ENCODE measurements around the gene SERPINB2. TPM values are rescaled to one million over a fixed set of nuclear protein-coding genes. Genes with fewer than 3 reads are reported as not detected.
"Not testable (repeated sequence)": the region's sequence is repeated elsewhere in the genome, so short reads cannot be mapped to it uniquely, and the experiment has no call there.

The SERPINB2 gene
- total and polyA plus RNA-seq, 5 experiments from 2014 or later, result 0.09 to 1.9 (median 1.5) TPM; not detected in 2

DNA sequence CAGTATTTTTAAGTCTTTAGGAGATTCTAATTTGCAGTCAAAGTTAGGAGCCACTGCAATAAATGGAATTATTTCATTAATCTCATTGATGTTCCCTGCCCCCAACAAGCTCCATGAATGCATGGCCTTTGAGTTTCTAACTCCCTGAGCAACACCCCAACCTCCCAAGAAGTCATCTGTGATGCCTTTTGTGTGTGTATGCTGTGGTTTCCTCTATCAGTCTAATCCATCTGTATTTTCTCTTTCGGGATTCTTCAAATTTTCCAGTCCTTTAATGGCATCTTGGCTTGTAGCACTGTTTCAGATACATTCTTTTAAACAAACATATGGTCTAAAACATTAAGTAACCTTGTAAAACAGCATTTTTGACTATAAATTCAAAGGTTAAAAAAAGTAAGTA, 37.0 kb downstream of the SERPINB2 start:
- Mint-ChIP-seq H3K9me3 (no peaks in the 10 kb centered on the region), H3K36me3 (no peaks in the 10 kb centered on the region), H3K4me3 (no peak overlapping the region), H3K27ac (no peak overlapping the region), H3K4me1 (no peaks in the 10 kb centered on the region), H3K27me3 (peaks cover 15 to 54% (median 21%) of the 10 kb centered on the region in 5 donors)
- ATAC-seq, result no peak
- no peak for DNase-seq
- POLR2A ChIA-PET, result no interaction called here

DNA sequence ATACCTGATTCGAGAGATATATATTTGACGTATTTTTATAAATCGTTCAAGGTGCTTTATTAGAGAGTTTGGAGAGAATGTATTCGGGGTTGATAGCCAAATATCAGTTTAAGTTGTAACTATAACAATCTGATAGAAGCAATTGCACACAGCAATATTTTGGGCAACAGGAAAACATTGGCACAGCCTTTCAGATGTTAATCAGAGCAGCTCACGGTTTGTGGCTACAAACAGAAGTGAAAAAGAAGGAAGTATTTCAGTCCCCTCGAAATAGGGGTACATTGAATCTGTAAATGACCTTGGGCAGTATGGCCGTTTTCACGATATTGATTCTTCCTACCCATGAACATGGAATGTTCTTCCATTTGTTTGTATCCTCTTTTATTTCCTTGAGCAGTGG, 40.8 kb downstream of the SERPINB2 start:
- POLR2A ChIA-PET, result no interaction called here
- no peaks in the 10 kb centered on the region for H3K36me3 Mint-ChIP-seq
- H3K27me3 Mint-ChIP-seq, result peaks cover 8 to 48% (median 11%) of the 10 kb centered on the region in 5 donors
- ATAC-seq (no peak), DNase-seq (no peak)
- H3K9me3 Mint-ChIP-seq, result no peaks in the 10 kb centered on the region
- no peak overlapping the region for H3K4me3 Mint-ChIP-seq
- no peak overlapping the region for H3K27ac Mint-ChIP-seq
- no peaks in the 10 kb centered on the region for H3K4me1 Mint-ChIP-seq

DNA sequence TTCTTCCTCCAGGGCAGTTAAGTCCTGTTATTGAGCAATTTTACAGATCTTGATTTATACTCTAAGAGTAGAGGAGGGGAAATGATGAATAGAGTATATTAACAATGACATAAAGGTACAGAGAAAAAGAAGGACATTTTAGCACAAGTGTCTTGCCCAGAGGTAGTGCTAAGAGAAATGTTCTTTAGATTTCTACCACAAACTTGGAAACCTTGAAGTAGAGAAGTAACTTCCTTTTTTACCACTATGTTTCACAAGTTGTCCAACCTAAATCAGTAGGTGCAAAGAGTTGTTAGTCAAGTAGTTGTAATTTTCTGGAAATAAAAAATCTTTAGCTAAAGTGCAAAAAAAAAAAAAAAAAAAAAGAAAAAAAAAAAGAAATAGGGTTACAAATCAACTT, 41.9 kb downstream of the SERPINB2 start:
- H3K4me1 Mint-ChIP-seq, H3K9me3 Mint-ChIP-seq, H3K4me3 Mint-ChIP-seq, DNase-seq, H3K27ac Mint-ChIP-seq, POLR2A ChIA-PET, ATAC-seq, H3K36me3 Mint-ChIP-seq: not testable (repeated sequence)
- peaks cover 3 to 38% (median 6%) of the 10 kb centered on the region in 5 donors for H3K27me3 Mint-ChIP-seq

DNA sequence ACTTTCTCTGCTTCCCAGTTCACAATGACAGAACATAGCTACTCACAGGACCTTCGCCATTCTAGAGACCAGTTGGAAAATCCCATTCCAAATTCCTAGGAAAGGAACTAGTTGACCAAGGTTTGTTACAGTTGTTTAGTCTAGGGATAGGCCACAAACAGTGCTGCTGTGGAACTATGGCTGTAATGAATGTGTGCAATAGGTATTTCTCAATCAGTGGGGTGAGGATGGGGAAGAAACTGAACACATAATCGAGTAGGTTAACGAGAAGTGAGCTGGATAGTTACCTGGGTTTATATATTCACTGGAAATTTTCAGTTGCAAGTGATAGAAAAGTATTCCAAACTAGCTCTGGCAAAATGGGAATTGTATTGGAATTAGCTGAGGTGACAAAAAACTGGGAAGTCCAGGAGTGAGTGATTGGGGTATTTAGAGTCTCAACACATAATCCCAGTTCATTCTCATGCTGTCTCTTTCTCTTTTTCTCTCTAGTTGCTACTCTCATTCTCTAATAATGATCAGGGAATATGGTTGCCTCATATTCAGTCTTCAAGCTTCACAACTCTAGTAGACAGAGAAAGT, 43.4 kb downstream of the SERPINB2 start:
- Mint-ChIP-seq H3K36me3 (no peaks in the 10 kb centered on the region), H3K9me3 (no peaks in the 10 kb centered on the region), H3K27ac (no peak overlapping the region), H3K27me3 (peaks cover 0 to 27% (median 9%) of the 10 kb centered on the region in 5 donors), H3K4me1 (peaks cover 0 to under 1% (median 0%) of the 10 kb centered on the region in 4 donors), H3K4me3 (no peak overlapping the region)
- no peak for ATAC-seq
- DNase-seq, result no peak
- POLR2A ChIA-PET, result no interaction called here

DNA sequence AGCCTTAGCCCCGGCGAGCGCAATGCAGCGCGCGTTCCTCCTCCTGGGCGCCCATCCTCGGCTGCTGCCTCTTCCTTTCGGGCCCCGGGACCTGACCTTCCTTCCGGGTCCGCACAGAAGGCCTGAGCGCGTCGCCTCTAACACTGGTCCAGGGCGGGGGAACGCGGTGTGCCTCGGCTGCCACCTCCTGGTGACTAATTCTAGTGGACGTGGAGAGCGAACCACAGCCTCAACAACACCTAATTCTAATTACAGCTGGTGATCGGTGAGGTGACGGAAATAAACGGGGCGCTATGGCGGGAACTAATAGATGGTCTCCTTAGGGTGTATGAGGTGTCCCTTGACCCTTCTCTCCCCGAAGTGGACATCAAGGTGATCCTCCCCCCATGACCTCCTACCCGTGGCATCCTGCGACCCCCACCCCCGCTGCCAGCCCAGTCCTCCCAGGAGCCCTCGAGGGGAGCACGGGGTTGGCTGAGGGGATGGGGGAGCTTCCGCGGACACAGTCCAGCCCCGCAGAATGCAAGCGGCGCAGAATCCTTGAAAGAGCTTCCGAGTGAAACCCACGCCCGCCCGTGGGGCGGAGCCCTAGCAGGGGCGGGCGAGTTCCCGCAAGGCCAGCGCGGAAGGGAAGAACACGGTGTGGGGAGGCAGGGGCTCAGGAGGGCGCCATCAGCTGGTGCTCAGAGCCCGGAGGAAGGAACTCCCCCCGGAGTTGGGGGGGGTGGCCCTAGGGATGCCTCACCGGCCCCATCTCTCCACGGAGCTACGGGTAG, 48.8 kb downstream of the SERPINB2 start:
- peaks cover 2 to 8% (median 3%) of the 10 kb centered on the region in 4 donors for H3K4me1 Mint-ChIP-seq
- no peak overlapping the region for H3K27ac Mint-ChIP-seq
- H3K4me3 Mint-ChIP-seq, result peak overlapping the region in 8 of 10 donors; percentile 58 to 80 (median 70)
- DNase-seq, result peak in 9 of 10 donors; percentile 11 to 67 (median 18)
- H3K27me3 Mint-ChIP-seq, result peaks cover 3 to 16% (median 5%) of the 10 kb centered on the region in 5 donors
- peaks cover 0 to under 1% (median 0%) of the 10 kb centered on the region in 9 donors for H3K9me3 Mint-ChIP-seq
- POLR2A ChIA-PET, result no interaction called here
- ATAC-seq, result peak; percentile 74 to 89
- H3K36me3 Mint-ChIP-seq, result no peaks in the 10 kb centered on the region

DNA sequence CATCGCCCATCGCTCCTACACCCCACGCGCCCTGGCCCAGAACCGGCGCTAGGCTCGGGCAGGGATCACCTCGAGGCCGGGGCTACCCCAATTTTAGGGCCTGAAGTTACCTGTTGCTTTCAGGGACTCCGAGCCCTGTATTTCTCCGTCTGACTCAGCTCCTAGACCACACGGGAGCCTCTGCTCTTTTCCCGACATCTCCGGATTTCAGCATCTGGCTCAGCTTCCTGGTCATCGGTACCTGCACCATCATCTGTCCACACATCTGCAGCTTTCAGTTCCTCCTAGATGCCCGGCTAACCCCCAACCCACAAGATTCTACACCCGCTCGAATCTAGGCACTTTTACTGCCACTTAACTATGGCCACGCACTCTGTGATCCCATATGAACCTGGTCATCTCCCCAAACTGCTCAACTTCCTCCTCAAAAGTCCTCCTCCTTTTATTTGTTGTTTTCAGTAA, 49.5 kb downstream of the SERPINB2 start:
- H3K27me3 Mint-ChIP-seq, result peaks cover 5 to 16% (median 11%) of the 10 kb centered on the region in 5 donors
- H3K36me3 Mint-ChIP-seq, result no peaks in the 10 kb centered on the region
- peaks cover 2 to 8% (median 3%) of the 10 kb centered on the region in 4 donors for H3K4me1 Mint-ChIP-seq
- peak overlapping the region in 1 of 10 donors; percentile 66 for H3K4me3 Mint-ChIP-seq
- H3K27ac Mint-ChIP-seq, result no peak overlapping the region
- DNase-seq, result no peak
- ATAC-seq, result no peak
- POLR2A ChIA-PET, result no interaction called here
- peaks cover 0 to 6% (median 0%) of the 10 kb centered on the region in 9 donors for H3K9me3 Mint-ChIP-seq

DNA sequence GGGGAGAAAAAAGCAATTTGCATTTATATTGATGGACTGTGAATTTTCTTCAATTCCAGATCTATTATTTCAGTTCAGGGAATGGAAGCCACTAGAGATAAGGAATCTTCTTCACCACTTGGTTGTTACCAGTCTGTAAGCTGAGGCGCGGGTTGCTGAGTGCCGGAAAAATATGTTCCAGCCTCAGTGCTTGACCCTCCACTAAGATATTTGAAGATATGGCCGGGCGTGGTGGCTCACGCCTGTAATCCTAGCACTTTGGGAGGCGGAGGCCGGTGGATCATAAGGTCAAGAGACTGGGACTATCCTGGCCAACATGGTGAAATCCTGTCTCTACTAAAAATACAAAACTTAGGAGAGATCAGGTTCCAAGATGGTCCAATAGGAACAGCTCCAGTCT, 52.5 kb downstream of the SERPINB2 start:
- no peak overlapping the region for H3K4me3 Mint-ChIP-seq
- H3K27ac Mint-ChIP-seq, result no peak overlapping the region
- no peak for ATAC-seq
- peaks cover 2 to 8% (median 3%) of the 10 kb centered on the region in 4 donors for H3K4me1 Mint-ChIP-seq
- no peak for DNase-seq
- H3K36me3 Mint-ChIP-seq, result no peaks in the 10 kb centered on the region
- POLR2A ChIA-PET, result no interaction called here
- peaks cover 0 to 10% (median 0%) of the 10 kb centered on the region in 9 donors for H3K9me3 Mint-ChIP-seq
- peaks cover 22 to 43% (median 37%) of the 10 kb centered on the region in 5 donors for H3K27me3 Mint-ChIP-seq

DNA sequence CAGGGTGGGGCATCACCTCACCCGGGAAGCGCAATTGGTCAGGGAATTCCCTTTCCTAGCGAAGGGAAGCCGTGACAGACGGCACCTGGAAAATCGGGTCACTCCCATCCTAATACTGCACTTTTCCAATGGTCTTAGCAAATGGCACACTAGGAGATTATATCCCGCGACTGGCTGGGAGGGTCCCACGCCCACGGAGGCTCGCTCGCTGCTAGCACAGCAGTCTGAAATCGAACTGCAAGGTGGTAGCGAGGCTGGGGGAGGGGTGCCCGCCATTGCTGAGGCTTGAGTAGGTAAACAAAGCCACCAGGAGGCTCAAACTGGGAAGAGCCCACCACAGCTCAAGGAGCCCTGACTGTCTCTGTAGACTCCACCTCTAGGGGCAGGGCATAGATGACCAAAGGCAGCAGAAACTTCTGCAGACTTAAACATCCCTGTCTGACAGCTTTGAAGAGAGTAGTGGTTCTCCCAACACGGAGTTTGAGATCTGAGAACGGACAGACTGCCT, 53.1 kb downstream of the SERPINB2 start:
- H3K27me3 Mint-ChIP-seq, result peaks cover 25 to 49% (median 41%) of the 10 kb centered on the region in 5 donors
- DNase-seq, POLR2A ChIA-PET, H3K9me3 Mint-ChIP-seq, H3K27ac Mint-ChIP-seq, ATAC-seq, H3K4me1 Mint-ChIP-seq, H3K4me3 Mint-ChIP-seq, H3K36me3 Mint-ChIP-seq: not testable (repeated sequence)

DNA sequence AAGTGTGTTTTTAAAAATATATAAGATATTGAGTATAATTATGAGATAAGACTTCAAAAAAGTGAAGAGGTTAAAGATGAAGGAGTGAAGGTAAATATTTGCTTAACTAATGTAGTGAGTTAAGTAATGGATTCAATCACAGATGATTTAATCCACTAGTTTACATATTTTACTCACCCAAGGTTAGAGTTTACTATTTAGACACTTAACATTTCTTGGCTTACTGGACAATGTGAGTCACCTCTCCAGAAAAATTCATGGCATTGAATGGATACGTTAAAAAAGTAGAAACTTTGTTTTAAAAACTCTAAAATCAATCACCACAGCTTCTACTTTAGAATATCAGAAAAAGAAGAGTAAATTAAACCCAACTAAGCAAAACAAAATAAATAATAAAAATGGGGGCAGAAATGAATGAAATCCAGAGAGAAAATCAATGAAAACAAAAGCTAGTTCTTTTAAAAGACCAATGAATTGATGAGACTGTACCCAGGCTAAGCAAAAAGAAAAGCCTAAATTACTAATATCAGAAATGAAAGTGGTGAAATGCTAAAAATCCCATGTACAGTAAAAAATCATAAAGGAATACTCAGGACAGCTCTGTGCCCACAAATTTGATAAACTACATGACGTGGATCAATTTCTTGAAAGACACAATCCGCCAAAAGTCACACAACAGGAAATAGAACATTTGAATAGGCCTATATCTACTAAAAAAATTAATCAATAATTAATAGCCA, 59.7 kb downstream of the SERPINB2 start:
- Mint-ChIP-seq H3K27me3 (peaks cover 38 to 66% (median 56%) of the 10 kb centered on the region in 5 donors), H3K9me3 (peaks cover 0 to 5% (median 0%) of the 10 kb centered on the region in 9 donors), H3K4me3 (no peak overlapping the region), H3K4me1 (peaks cover 0 to 12% (median 10%) of the 10 kb centered on the region in 4 donors), H3K36me3 (no peaks in the 10 kb centered on the region), H3K27ac (no peak overlapping the region)
- no peak for DNase-seq
- ATAC-seq, result no peak
- POLR2A ChIA-PET, result no interaction called here

DNA sequence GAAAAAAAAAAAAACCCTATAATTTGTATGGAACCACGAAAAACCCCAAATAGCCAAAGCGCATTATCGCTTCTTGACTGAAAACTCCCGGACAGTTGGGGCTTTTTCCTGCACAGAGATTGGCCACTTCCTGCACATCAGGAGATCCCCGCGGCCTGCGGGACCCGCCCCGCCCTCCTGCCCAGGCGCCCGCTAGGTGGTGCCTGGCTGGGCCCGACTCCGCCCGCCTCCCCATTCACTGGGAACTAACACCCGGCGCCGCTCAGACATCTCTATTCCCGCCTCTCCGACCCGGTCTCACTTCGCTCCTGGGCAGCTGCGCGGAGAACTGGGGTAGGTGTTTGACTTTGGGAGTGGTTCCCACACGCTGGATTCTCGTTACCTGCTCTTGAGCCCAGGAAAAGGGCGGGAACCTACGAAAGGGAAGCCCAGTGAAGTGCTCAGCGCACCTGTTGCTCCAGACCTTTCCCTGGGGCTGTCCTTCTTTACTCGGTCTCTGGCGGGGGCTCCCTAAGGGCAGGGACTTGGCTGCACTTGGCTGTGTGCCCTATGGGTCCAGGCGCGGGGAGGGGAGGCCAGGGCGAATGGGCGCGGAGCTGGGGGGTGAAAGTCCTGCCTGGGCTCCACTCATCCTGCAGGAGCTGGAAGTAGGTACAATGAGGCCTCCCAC, 61.7 kb downstream of the SERPINB2 start, which contains the start of gene HMSD:
Gene HMSD (plus strand): TSS at position 234 of the 670 bp plus-strand sequence. CDS start 4,155 bp downstream, outside the sequence.
- DNase-seq (peak in 4 of 10 donors; percentile 9 to 28 (median 25)), ATAC-seq (peak; percentile 74 to 75)
- POLR2A ChIA-PET, result no interaction called here
- H3K4me3 Mint-ChIP-seq, result peak within 1 kb of the TSS in 9 of 10 donors; percentile 20 to 68 (median 38)
- H3K27me3 Mint-ChIP-seq, result peaks cover 26 to 47% (median 37%) of the 10 kb centered on the region in 5 donors
- peaks cover 0 to 5% (median 0%) of the 10 kb centered on the region in 9 donors for H3K9me3 Mint-ChIP-seq
- H3K36me3 Mint-ChIP-seq, result no peaks in the 10 kb centered on the region
- H3K4me1 Mint-ChIP-seq, result peaks cover 0 to 12% (median 10%) of the 10 kb centered on the region in 4 donors
- no peak within 1 kb of the TSS for H3K27ac Mint-ChIP-seq

DNA sequence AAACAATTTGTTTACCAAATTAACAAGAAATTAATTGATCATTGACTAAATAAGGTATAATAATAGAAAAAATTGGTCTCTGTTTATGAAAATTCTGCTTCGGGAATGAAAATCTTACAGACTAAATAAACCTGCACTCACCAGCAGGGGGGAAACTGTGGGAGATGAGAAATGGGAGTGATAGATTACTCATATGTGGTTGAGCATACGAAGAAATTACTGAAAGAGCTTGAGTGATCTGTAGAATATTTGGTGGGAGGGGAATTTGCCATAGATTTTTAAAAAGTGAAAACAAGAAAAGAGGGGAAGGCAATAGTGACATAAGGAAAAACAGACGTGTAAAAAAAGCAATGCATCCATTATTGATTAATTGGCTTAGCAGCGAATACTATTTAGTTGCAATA, 63.8 kb downstream of the SERPINB2 start:
- no peak overlapping the region for H3K4me3 Mint-ChIP-seq
- POLR2A ChIA-PET, result no interaction called here
- ATAC-seq, result no peak
- H3K27ac Mint-ChIP-seq, result no peak overlapping the region
- peaks cover 0 to 5% (median 0%) of the 10 kb centered on the region in 9 donors for H3K9me3 Mint-ChIP-seq
- H3K36me3 Mint-ChIP-seq, result no peaks in the 10 kb centered on the region
- no peak for DNase-seq
- H3K27me3 Mint-ChIP-seq, result peaks cover 16 to 39% (median 25%) of the 10 kb centered on the region in 5 donors
- H3K4me1 Mint-ChIP-seq, result peaks cover 0 to 12% (median 10%) of the 10 kb centered on the region in 4 donors
